Stomach (tissue), 9 donors: ENCODE results near the gene DHDH. TPM values are rescaled to one million over a fixed set of nuclear protein-coding genes. Genes with fewer than 3 reads are reported as not detected.
A peak's percentile ranks its signal among the peaks of the same experiment; 100 is the strongest.

Source experiments
- DNase-seq, 2 donors: peaks; one replicate each; pipeline versions ENCODE4 v3.0.0 to v3.0.0-alpha.2; 2013 to 2019
- H3K27ac ChIP-seq, 5 donors: fragments of 200-600 bp in 4 of 5; sonication (generic) in 4 of 5; one replicate each; pipeline ENCODE4 v1.5.1; 2013 to 2019; ENCODE audit warnings: mild to moderate bottlenecking in 1 of 5, moderate library complexity in 1 of 5
- H3K27me3 ChIP-seq, 3 donors: fragments of 200-600 bp; sonication (generic); one replicate each; pipeline ENCODE4 v1.5.1; 2017 to 2019; ENCODE audit warnings: mixed run types in 1 of 3
- H3K36me3 ChIP-seq, 4 donors: fragments of 200-600 bp; sonication (generic); 1 replicate in 3 of 4; 2 replicates in 1 of 4; pipeline ENCODE4 v1.5.1; 2016 to 2019
- H3K4me1 ChIP-seq, 4 donors: fragments of 200-600 bp; sonication (generic); one replicate each; pipeline ENCODE4 v1.5.1; 2016 to 2019
- H3K4me3 ChIP-seq, 4 donors: fragments of 200-600 bp; sonication (generic) in 3 of 4; one replicate each; pipeline ENCODE4 v1.5.1; 2016 to 2019; ENCODE audit warnings: mild to moderate bottlenecking in 1 of 4
- H3K9me3 ChIP-seq, 4 donors: fragments of 200-600 bp; sonication (generic); one replicate each; pipeline ENCODE4 v1.5.1; 2016 to 2019
- CTCF ChIP-seq, 7 experiments: fragments of 450-650 bp in 4 of 7; fragments of 200-600 bp in 3 of 7; sonication (generic) in 3 of 7; IDR thresholded peaks; one replicate each; pipeline ENCODE4 v1.5.1; 2016 to 2019; ENCODE audit warnings: antibody characterized with exemption in 7 of 7, control low read depth in 2 of 7, mild to moderate bottlenecking in 1 of 7
- EP300 ChIP-seq: sonication (generic); formaldehyde crosslinking; IDR thresholded peaks from one replicate; pipeline ENCODE4 v1.6.1; 2017; ENCODE audit warnings: antibody characterized with exemption
- POLR2A ChIP-seq, 4 donors: fragments of 450-650 bp; IDR thresholded peaks; one replicate each; pipeline ENCODE4 v1.6.1; 2016; ENCODE audit warnings: antibody characterized with exemption in 4 of 4, control low read depth in 2 of 4, mild to moderate bottlenecking in 1 of 4, moderate library complexity in 1 of 4
- POLR2AphosphoS5 ChIP-seq, 3 donors: sonication (generic); formaldehyde crosslinking; IDR thresholded peaks; one replicate each; pipeline ENCODE4 v1.6.1; 2016; ENCODE audit warnings: antibody characterized with exemption in 3 of 3
- WGBS, 5 donors: extraction: QIAGEN DNeasy Blood & Tissue Kit in 3 of 5; methylation state at CpG; one replicate each; pipeline versions ENCODE4 v1.1.5 to v1.1.7; 2013 to 2018; 5-methylcytosine and 5-hydroxymethylcytosine counted together
- intact Hi-C: fragments of 100-400 bp; cut with DNase I; formaldehyde crosslinking; loops from one replicate; pipeline ENCODE4 v1.15.1; 2023; ENCODE audit warnings: low total_unique reads
- polyA plus RNA-seq, 3 donors: library from polyadenylated mRNA; stranded (reverse); fragments of 200-250 nt; gene quantifications; one replicate each; pipeline ENCODE4 v1.2.3, GENCODE V29; 2013
- total RNA-seq, 5 donors: library from RNA; depleted of rRNA; stranded (reverse); fragments of >200 nt; gene quantifications; one replicate each; pipeline versions ENCODE4 v1.1.0 to v1.2.3, GENCODE V29; 2014 to 2016
- donor health status: healthy with polysubstance abuse.
- donor health status: Bipolar disorder and iron deficiency.
- donor health status: healthy.

The DHDH gene
- total and polyA plus RNA-seq, 8 donors: 0.89 to 1.2 (median 0.93) TPM; not detected in 5

- Histone ChIP-seq H3K9me3 (peaks cover 0 to 8% (median 3%) of the 10 kb centered on the region in 4 donors), H3K27me3 (no peaks in the 10 kb centered on the region), H3K4me3 (no peak overlapping the region), H3K4me1 (no peaks in the 10 kb centered on the region), H3K36me3 (no peaks in the 10 kb centered on the region), H3K27ac (no peak overlapping the region)
- WGBS, 5 donors: 88 to 100% (median 97%) methylated on average over 2 to 3 of the region's 3 CpGs
- TF ChIP-seq POLR2AphosphoS5 (IDR thresholded peaks at IDR 0.05) (no peak), POLR2A (IDR thresholded peaks at IDR 0.05) (no peak), EP300 (no peak), CTCF (IDR thresholded peaks at IDR 0.05) (no peak)
- intact Hi-C loops: no loop called here
- DNase-seq: no peak
Measured at GRCh38 chr19:48947258-48947542, 13.7 kb downstream of the DHDH start.

GRCh38 chr19:48950159-48950558, 16.7 kb downstream of the DHDH start:
- Histone ChIP-seq H3K27ac (no peak overlapping the region), H3K27me3 (no peaks in the 10 kb centered on the region), H3K36me3 (no peaks in the 10 kb centered on the region), H3K4me3 (no peak overlapping the region), H3K9me3 (peaks cover 0 to 8% (median 3%) of the 10 kb centered on the region in 4 donors), H3K4me1 (peaks cover 0 to 15% (median 7%) of the 10 kb centered on the region in 4 donors)
- DNase-seq: peak in 1 of 2 donors; percentile 43
- intact Hi-C loops: no loop called here
- WGBS, 5 donors: 56 to 89% (median 79%) methylated on average over 3 of the region's 3 CpGs
- TF ChIP-seq CTCF (IDR thresholded peaks at IDR 0.05) (no peak), POLR2AphosphoS5 (IDR thresholded peaks at IDR 0.05) (no peak), EP300 (no peak), POLR2A (IDR thresholded peaks at IDR 0.05) (no peak)

- WGBS, 5 donors: 27 to 44% (median 29%) methylated on average over 9 of the region's 9 CpGs
- Histone ChIP-seq H3K4me1 (peaks cover 7 to 23% (median 15%) of the 10 kb centered on the region in 4 donors), H3K27me3 (no peaks in the 10 kb centered on the region), H3K36me3 (peaks cover 0 to under 1% (median under 1%) of the 10 kb centered on the region in 4 donors), H3K27ac (peak overlapping the region in 1 of 5 donors; percentile 9), H3K9me3 (peaks cover 0 to 8% (median 3%) of the 10 kb centered on the region in 4 donors), H3K4me3 (no peak overlapping the region)
- intact Hi-C loops: no loop called here
- TF ChIP-seq POLR2A (IDR thresholded peaks at IDR 0.05) (no peak), CTCF (IDR thresholded peaks at IDR 0.05) (no peak), POLR2AphosphoS5 (IDR thresholded peaks at IDR 0.05) (no peak), EP300 (no peak)
- peak in 1 of 2 donors; percentile 64 for DNase-seq
Measured at GRCh38 chr19:48950830-48951519, 17.5 kb downstream of the DHDH start.

GRCh38 chr19:48953141-48953540, 19.6 kb downstream of the DHDH start:
- no peak for TF ChIP-seq CTCF (IDR thresholded peaks at IDR 0.05)
- TF ChIP-seq EP300: no peak
- TF ChIP-seq POLR2A (IDR thresholded peaks at IDR 0.05): no peak
- no peak for TF ChIP-seq POLR2AphosphoS5 (IDR thresholded peaks at IDR 0.05)
- intact Hi-C loops: no loop called here

More at GRCh38 chr19:48953141-48953540, 19.6 kb downstream of the DHDH start:
- peak overlapping the region in 1 of 5 donors; percentile 89 for H3K27ac ChIP-seq
- no peak for DNase-seq
- no peaks in the 10 kb centered on the region for H3K9me3 ChIP-seq
- peaks cover 0 to 12% (median 3%) of the 10 kb centered on the region in 4 donors for H3K36me3 ChIP-seq
- 73 to 85% (median 81%) methylated on average over 4 of the region's 4 CpGs for WGBS, 5 donors
- no peaks in the 10 kb centered on the region for H3K27me3 ChIP-seq
- peaks cover 9 to 28% (median 20%) of the 10 kb centered on the region in 4 donors for H3K4me1 ChIP-seq
- H3K4me3 ChIP-seq: no peak overlapping the region
